K562 (cell line): Measurements from ENCODE around the gene DMRT2.

Source experiments
- GATAD2A ChIP-seq: fragments of 450-650 bp; IDR thresholded peaks from 2 replicates; pipeline ENCODE4 v1.6.1; 2017
- HLTF ChIP-seq: fragments of 450-650 bp; IDR thresholded peaks from 2 replicates; pipeline ENCODE4 v1.6.1; 2016
- MAFK ChIP-seq: IDR thresholded peaks from 2 replicates; pipeline ENCODE4 v1.6.1; 2011; ENCODE audit warnings: low read length, improper control_type of control experiment
- PHB2 ChIP-seq: fragments of 450-650 bp; IDR thresholded peaks from 2 replicates; pipeline ENCODE4 v1.6.1; 2017; ENCODE audit warnings: low read depth
- POLR2AphosphoS5 ChIP-seq: IDR thresholded peaks from 2 replicates; pipeline ENCODE4 v1.6.1; 2011; ENCODE audit warnings: mild to moderate bottlenecking, low read depth, low read length, moderate library complexity; ENCODE audit not compliant: control insufficient read depth, insufficient read depth
- POLR3A ChIP-seq: IDR thresholded peaks from 2 replicates; pipeline ENCODE4 v1.6.1; 2011; ENCODE audit warnings: borderline replicate concordance, mild to moderate bottlenecking, moderate library complexity; ENCODE audit not compliant: insufficient read length, insufficient read depth; ENCODE audit errors: extremely low read depth
- RCOR1 ChIP-seq, 2 experiments: IDR thresholded peaks; 2 replicates each; pipeline ENCODE4 v1.6.1; 2012; ENCODE audit warnings: low read depth in 2 of 2, low read length in 2 of 2, borderline replicate concordance in 1 of 2, improper control_type of control experiment in 1 of 2
- ZBTB7A ChIP-seq: IDR thresholded peaks from 2 replicates; pipeline ENCODE4 v1.6.1; 2011; ENCODE audit warnings: low read depth, mild to moderate bottlenecking, low read length, moderate library complexity, borderline replicate concordance; ENCODE audit not compliant: control insufficient read depth
- ZNF217 ChIP-seq: sonication (generic); formaldehyde crosslinking; IDR thresholded peaks from 2 replicates; pipeline ENCODE4 v1.8.0; 2022; ENCODE audit warnings: mild to moderate bottlenecking, missing genetic modification reagents
- TF ChIP-seq, protein P1 (sequence below): sonication (generic); formaldehyde crosslinking; IDR thresholded peaks from 2 replicates; pipeline ENCODE4 v1.8.0; 2022; ENCODE audit warnings: mild to moderate bottlenecking, missing genetic modification reagents
- TF ChIP-seq, protein P2 (sequence below): conservative IDR thresholded peaks from 2 replicates; pipeline ENCODE4 v1.6.1; 2011; ENCODE audit warnings: low read depth, mild to moderate bottlenecking, low read length; ENCODE audit not compliant: control insufficient read depth

DNA sequence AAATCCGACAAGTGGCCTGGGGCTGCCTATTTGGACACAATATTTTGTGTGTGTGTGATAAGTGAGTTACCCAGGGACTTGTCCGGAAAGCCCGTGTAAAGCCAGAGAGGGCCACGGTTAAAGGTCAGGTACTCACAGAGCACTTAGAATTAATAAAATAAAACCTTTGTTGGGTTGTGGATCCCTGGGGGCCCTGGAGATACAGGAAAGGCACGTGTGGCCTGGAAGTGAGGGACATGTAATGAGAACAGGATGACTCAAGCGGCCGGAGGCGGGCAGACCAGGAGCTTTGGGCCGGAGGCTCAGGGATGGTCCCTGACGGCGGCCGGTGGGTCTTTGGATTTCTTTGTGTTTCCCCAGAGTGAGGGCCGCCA lies 1.0 kb downstream of the DMRT2 start:
- no peak for TF ChIP-seq POLR3A
- TF ChIP-seq, protein P1, sequence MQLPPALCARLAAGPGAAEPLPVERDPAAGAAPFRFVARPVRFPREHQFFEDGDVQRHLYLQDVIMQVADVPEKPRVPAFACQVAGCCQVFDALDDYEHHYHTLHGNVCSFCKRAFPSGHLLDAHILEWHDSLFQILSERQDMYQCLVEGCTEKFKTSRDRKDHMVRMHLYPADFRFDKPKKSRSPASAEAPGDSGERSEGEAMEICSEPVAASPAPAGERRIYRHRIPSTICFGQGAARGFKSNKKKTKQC (CRISPR knock-in tag) = no peak
- TF ChIP-seq, protein P2, sequence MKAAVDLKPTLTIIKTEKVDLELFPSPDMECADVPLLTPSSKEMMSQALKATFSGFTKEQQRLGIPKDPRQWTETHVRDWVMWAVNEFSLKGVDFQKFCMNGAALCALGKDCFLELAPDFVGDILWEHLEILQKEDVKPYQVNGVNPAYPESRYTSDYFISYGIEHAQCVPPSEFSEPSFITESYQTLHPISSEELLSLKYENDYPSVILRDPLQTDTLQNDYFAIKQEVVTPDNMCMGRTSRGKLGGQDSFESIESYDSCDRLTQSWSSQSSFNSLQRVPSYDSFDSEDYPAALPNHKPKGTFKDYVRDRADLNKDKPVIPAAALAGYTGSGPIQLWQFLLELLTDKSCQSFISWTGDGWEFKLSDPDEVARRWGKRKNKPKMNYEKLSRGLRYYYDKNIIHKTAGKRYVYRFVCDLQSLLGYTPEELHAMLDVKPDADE = no peak
- TF ChIP-seq ZBTB7A = no peak
- no peak for TF ChIP-seq PHB2
- no peak for TF ChIP-seq MAFK
- no peak for TF ChIP-seq POLR2AphosphoS5
- TF ChIP-seq HLTF = no peak
- TF ChIP-seq ZNF217 = no peak
- TF ChIP-seq RCOR1 (IDR thresholded peaks at IDR 0.05; ENCODE audit: borderline replicate concordance in 1 of 2, low read depth in 2 of 2, low read length in 2 of 2) = no peak
- no peak for TF ChIP-seq GATAD2A
